T-helper 2 cell (primary cell): ENCODE data around the gene CUX1.
"Not testable (repeated sequence)": the region's sequence is repeated elsewhere in the genome, so short reads cannot be mapped to it uniquely, and the experiment has no call there.

Source experiments
- DNase-seq, 5 experiments: peaks; one replicate each; pipeline versions ENCODE4 v3.0.0 to v3.0.0-alpha.2; 2012 to 2022

The CUX1 gene

GRCh38 chr7:102322202-102322715, 504.8 kb downstream of the CUX1 start:
- DNase-seq, result no peak

GRCh38 chr7:102323914-102324195, 506.4 kb downstream of the CUX1 start:
- DNase-seq, result no peak

GRCh38 chr7:102325106-102325505, 507.7 kb downstream of the CUX1 start:
- not testable (repeated sequence) for DNase-seq

- DNase-seq, result no peak
Measured at GRCh38 chr7:102326157-102326889, 508.9 kb downstream of the CUX1 start.

GRCh38 chr7:102327183-102327582, 509.8 kb downstream of the CUX1 start:
- DNase-seq, result not testable (repeated sequence)

- DNase-seq, result not testable (repeated sequence)
Measured at GRCh38 chr7:102328863-102329262, 511.4 kb downstream of the CUX1 start.

GRCh38 chr7:102329366-102329765, 511.9 kb downstream of the CUX1 start:
- DNase-seq, result not testable (repeated sequence)

GRCh38 chr7:102330666-102331460, 513.4 kb downstream of the CUX1 start:
- not testable (repeated sequence) for DNase-seq
